Fibroblast of lung (primary cell): ENCODE results near the gene PPRC1. TPM values are rescaled to one million over a fixed set of nuclear protein-coding genes. Genes with fewer than 3 reads are reported as not detected.

Source experiments
- DNase-seq, 2 donors: peaks; one replicate each; pipeline versions ENCODE4 v3.0.0 to v3.0.0-alpha.2; 2010; ENCODE audit warnings: low read depth in 2 of 2
- H2AFZ ChIP-seq: 2 replicates; pipeline ENCODE4 v1.5.1; 2012; ENCODE audit warnings: low read length, control low read depth, inconsistent platforms
- H3K27ac ChIP-seq: 2 replicates; pipeline ENCODE4 v1.5.1; 2011; ENCODE audit warnings: low read length, control low read depth; ENCODE audit not compliant: insufficient read depth
- H3K27me3 ChIP-seq: 2 replicates; pipeline ENCODE4 v1.5.1; 2011; ENCODE audit warnings: mild to moderate bottlenecking, low read length; ENCODE audit not compliant: control insufficient read depth, insufficient read depth
- H3K36me3 ChIP-seq: 2 replicates; pipeline ENCODE4 v1.5.1; 2011; ENCODE audit warnings: low read length; ENCODE audit not compliant: control insufficient read depth, insufficient read depth
- H3K4me1 ChIP-seq: 2 replicates; pipeline ENCODE4 v1.5.1; 2011; ENCODE audit warnings: low read length; ENCODE audit not compliant: control insufficient read depth, insufficient read depth; ENCODE audit errors: extremely low read depth
- H3K4me2 ChIP-seq: 2 replicates; pipeline ENCODE4 v1.5.1; 2011; ENCODE audit warnings: low read length, control low read depth; ENCODE audit not compliant: insufficient read depth; ENCODE audit errors: extremely low read depth
- H3K4me3 ChIP-seq, 4 experiments: fragments of 200-600 bp in 1 of 4; sonication (generic) in 1 of 4; replicated peaks in 1 of 4; 2 replicates each; pipeline ENCODE4 v1.5.1; 2011 to 2016; ENCODE audit warnings: low read length in 4 of 4, low read depth in 3 of 4, mild to moderate bottlenecking in 3 of 4, control low read depth in 2 of 4, inconsistent platforms in 1 of 4, mixed read lengths in 1 of 4; ENCODE audit not compliant: insufficient read depth in 1 of 4; ENCODE audit errors: control extremely low read depth in 1 of 4
- H3K79me2 ChIP-seq: 2 replicates; pipeline ENCODE4 v1.5.1; 2012; ENCODE audit warnings: mild to moderate bottlenecking, low read length, inconsistent platforms; ENCODE audit not compliant: control insufficient read depth, insufficient read depth
- H3K9ac ChIP-seq: 2 replicates; pipeline ENCODE4 v1.5.1; 2011; ENCODE audit warnings: mild to moderate bottlenecking, low read length, control low read depth; ENCODE audit not compliant: insufficient read depth
- H3K9me3 ChIP-seq: 2 replicates; pipeline ENCODE4 v1.5.1; 2012; ENCODE audit warnings: low read depth, low read length; ENCODE audit not compliant: control insufficient read depth, insufficient read depth
- H4K20me1 ChIP-seq: 2 replicates; pipeline ENCODE4 v1.5.1; 2011; ENCODE audit warnings: low read length; ENCODE audit not compliant: control insufficient read depth, insufficient read depth; ENCODE audit errors: extremely low read depth
- EZH2 ChIP-seq: IDR thresholded peaks from 2 replicates; pipeline ENCODE4 v1.5.1; 2012; ENCODE audit warnings: low read length, control low read depth, mild to moderate bottlenecking; ENCODE audit errors: missing control alignments
- polyA plus RNA-seq, 2 donors: library from polyadenylated mRNA; depleted of rRNA in 1 of 2; stranded (reverse) in 1 of 2; unstranded in 1 of 2; fragments of >200 nt; gene quantifications; 2 replicates each; pipeline ENCODE4 v1.2.1, GENCODE V29; 2011 to 2012; ENCODE audit warnings: missing spikeins in 1 of 2
- total RNA-seq: library from RNA; depleted of rRNA; stranded (reverse); fragments of >200 nt; gene quantifications from 2 replicates; pipeline ENCODE4 v1.2.1, GENCODE V29; 2014
- TF ChIP-seq, protein P1 (sequence below), 2 donors: IDR thresholded peaks in 1 of 2; conservative IDR thresholded peaks in 1 of 2; 1 replicate in 1 of 2; 2 replicates in 1 of 2; pipeline ENCODE4 v1.5.1; 2011 to 2012; ENCODE audit warnings: low read length in 2 of 2, control low read depth in 1 of 2, inconsistent platforms in 1 of 2, low read depth in 1 of 2, mild to moderate bottlenecking in 1 of 2

The PPRC1 gene
- total and polyA plus RNA-seq, 2 donors (not counting 1 experiment from before 2014, with no cell fraction given), result 9.9 to 13.5 TPM

DNA sequence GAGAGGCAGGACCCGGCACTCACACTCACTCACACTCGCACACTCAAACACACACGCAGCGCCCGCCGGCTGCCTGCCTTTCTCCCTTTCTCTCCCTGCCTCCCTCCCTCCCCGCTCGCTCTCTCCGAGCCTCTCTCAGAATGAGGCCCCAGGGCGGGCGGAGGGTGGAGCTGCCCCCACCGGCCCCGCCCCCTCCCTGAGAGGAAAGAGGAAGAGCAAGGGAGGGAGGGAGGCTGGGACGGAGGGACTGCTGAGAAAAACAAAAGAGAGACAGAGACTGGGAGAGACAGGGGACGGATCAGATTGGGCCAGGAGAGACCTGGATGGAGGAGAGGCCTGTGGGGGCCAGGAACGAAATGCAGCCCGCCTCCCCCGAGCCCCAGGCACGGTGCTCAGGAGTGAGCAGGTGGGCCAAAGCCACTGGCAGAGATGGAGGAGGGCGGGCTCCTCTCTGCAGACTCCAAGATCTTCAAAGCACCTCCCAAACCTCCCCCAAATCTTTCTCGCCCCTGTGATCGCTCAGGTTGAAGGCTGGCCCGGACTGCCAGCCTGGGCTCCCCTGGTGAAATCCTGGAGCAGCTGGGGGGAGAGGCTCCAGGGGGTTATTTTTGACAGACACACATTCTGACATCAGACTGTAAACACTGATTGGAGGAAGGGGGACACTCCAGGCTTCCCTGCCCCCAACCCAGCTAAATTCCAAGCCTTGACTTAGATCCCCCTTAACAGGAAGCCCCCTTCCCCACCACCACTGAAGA, 17.8 kb upstream of the PPRC1 start:
- Histone ChIP-seq H3K9me3 (no peaks in the 10 kb centered on the region), H3K27ac (peak overlapping the region; percentile 40), H3K4me2 (peak overlapping the region; percentile 84), H2AFZ (no peak overlapping the region), H3K9ac (peak overlapping the region; percentile 43), H3K79me2 (peaks cover 77% of the 10 kb centered on the region), H3K27me3 (no peaks in the 10 kb centered on the region), H3K36me3 (peaks cover 13% of the 10 kb centered on the region), H3K4me3 (peak overlapping the region; percentile 30 to 87 (median 61)), H4K20me1 (no peaks in the 10 kb centered on the region), H3K4me1 (peaks cover 34% of the 10 kb centered on the region)
- TF ChIP-seq, protein P1, sequence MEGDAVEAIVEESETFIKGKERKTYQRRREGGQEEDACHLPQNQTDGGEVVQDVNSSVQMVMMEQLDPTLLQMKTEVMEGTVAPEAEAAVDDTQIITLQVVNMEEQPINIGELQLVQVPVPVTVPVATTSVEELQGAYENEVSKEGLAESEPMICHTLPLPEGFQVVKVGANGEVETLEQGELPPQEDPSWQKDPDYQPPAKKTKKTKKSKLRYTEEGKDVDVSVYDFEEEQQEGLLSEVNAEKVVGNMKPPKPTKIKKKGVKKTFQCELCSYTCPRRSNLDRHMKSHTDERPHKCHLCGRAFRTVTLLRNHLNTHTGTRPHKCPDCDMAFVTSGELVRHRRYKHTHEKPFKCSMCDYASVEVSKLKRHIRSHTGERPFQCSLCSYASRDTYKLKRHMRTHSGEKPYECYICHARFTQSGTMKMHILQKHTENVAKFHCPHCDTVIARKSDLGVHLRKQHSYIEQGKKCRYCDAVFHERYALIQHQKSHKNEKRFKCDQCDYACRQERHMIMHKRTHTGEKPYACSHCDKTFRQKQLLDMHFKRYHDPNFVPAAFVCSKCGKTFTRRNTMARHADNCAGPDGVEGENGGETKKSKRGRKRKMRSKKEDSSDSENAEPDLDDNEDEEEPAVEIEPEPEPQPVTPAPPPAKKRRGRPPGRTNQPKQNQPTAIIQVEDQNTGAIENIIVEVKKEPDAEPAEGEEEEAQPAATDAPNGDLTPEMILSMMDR (conservative IDR thresholded peaks at IDR 0.05 in 1 of 2, IDR thresholded peaks at IDR 0.05 in 1 of 2; ENCODE audit: low read depth in 1 of 2, low read length in 2 of 2), result no peak
- no peak for TF ChIP-seq EZH2
- peak; percentile 70 to 71 for DNase-seq

DNA sequence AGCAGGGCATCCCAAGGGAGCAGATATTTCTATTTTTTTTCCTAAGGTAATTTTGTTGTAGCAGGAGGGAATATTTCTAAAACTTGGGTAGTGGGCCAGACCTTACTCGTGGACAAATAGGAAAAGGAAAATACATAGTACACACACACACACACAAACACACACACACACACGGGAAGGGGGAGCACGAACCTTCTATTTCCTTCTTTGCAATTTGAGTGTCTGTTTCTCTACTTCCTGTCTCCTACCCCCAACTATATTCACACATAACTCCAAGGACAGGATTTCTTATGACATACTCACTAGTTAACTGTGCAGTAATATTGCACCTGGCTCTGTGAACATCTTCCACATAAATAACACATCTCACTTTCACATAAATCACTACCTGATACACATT, 17.1 kb upstream of the PPRC1 start:
- H3K79me2 ChIP-seq, result peaks cover 77% of the 10 kb centered on the region
- H3K4me3 ChIP-seq, result peak overlapping the region in 2 of 4 experiments; percentile 16 to 77
- H3K4me1 ChIP-seq, result peaks cover 34% of the 10 kb centered on the region
- TF ChIP-seq EZH2, result no peak
- TF ChIP-seq, protein P1 (conservative IDR thresholded peaks at IDR 0.05 in 1 of 2, IDR thresholded peaks at IDR 0.05 in 1 of 2; ENCODE audit: low read depth in 1 of 2, low read length in 2 of 2), result no peak
- DNase-seq, result no peak
- no peaks in the 10 kb centered on the region for H3K27me3 ChIP-seq
- no peak overlapping the region for H3K9ac ChIP-seq
- H4K20me1 ChIP-seq, result no peaks in the 10 kb centered on the region
- H3K36me3 ChIP-seq, result peaks cover 6% of the 10 kb centered on the region
- no peak overlapping the region for H3K27ac ChIP-seq
- no peak overlapping the region for H2AFZ ChIP-seq
- H3K9me3 ChIP-seq, result no peaks in the 10 kb centered on the region
- H3K4me2 ChIP-seq, result peak overlapping the region; percentile 84

DNA sequence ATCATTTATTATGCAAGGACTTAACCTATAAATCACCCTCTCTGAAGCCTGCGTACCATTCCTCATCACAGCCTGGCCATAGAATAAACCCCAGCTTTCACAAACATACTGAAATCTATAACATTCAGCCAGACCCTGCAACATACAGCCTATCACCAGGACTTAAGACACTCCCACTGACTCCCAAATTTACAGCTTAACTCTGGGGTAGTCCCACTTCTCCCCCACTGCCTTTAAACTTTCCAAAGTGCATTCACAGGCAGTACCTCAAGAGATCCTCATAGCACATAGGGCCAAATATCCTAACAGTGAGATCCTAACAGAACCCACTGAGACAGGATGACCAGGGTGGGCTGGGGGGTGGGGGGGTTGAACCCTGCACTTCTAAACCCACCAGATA, 16.2 kb upstream of the PPRC1 start:
- TF ChIP-seq EZH2, result no peak
- TF ChIP-seq, protein P1 (conservative IDR thresholded peaks at IDR 0.05 in 1 of 2, IDR thresholded peaks at IDR 0.05 in 1 of 2; ENCODE audit: low read depth in 1 of 2, low read length in 2 of 2), result no peak
- no peaks in the 10 kb centered on the region for H4K20me1 ChIP-seq
- H3K36me3 ChIP-seq, result no peaks in the 10 kb centered on the region
- H3K9ac ChIP-seq, result no peak overlapping the region
- peaks cover 34% of the 10 kb centered on the region for H3K4me1 ChIP-seq
- DNase-seq, result no peak
- no peak overlapping the region for H3K27ac ChIP-seq
- peaks cover 69% of the 10 kb centered on the region for H3K79me2 ChIP-seq
- no peaks in the 10 kb centered on the region for H3K9me3 ChIP-seq
- H3K27me3 ChIP-seq, result no peaks in the 10 kb centered on the region
- no peak overlapping the region for H2AFZ ChIP-seq
- H3K4me2 ChIP-seq, result no peak overlapping the region
- peak overlapping the region in 2 of 4 experiments; percentile 32 to 91 for H3K4me3 ChIP-seq
